IMR-90 (cell line): ENCODE measurements around the gene BANF1. TPM values are rescaled to one million over a fixed set of nuclear protein-coding genes. Genes with fewer than 3 reads are reported as not detected.

Source experiments
- ATAC-seq: fragments of 200-7000 bp; cut with Tn5 transposase; 2 replicates; pipeline ENCODE4 v1.9.1; 2020; ENCODE audit warnings: low read depth, mild to moderate bottlenecking, moderate library complexity
- BruUV-seq: library from RNA; stranded (reverse); fragments of 400-500 nt; replicated peaks from 2 replicates; lab custom pipeline; 2021; lab: Mats Ljungman, UMichigan
- CTCF ChIA-PET: fragments of 300-600 bp; formaldehyde crosslinking; extraction: SDS; loops from one replicate; lab custom pipeline; 2021; ENCODE audit warnings: antibody characterized with exemption; lab: Yijun Ruan, JAX
- POLR2A ChIA-PET: fragments of 300-600 bp; sonication (Branson Sonifier 250); formaldehyde crosslinking; loops from one replicate; lab custom pipeline; 2022; ENCODE audit warnings: antibody characterized with exemption; ENCODE audit not compliant: unreplicated experiment; lab: Charles Lee
- DNase-seq: peaks from one replicate; pipeline ENCODE4 v3.0.0; 2013
- H2AFZ ChIP-seq: replicated peaks from 2 replicates; pipeline ENCODE3; 2013; ENCODE audit warnings: low read length, mild to moderate bottlenecking; ENCODE audit not compliant: poor library complexity
- H2AK5ac ChIP-seq: 2 replicates; pipeline ENCODE4 v1.6.1; 2013; ENCODE audit warnings: low read depth, low read length, inconsistent platforms
- H2AK9ac ChIP-seq: replicated peaks from 2 replicates; pipeline ENCODE3; 2013; ENCODE audit warnings: mild to moderate bottlenecking, low read depth, low read length, moderate library complexity; ENCODE audit not compliant: poor library complexity
- H2BK120ac ChIP-seq: 2 replicates; pipeline ENCODE4 v1.6.1; 2013; ENCODE audit warnings: low read depth, low read length, inconsistent platforms
- H2BK15ac ChIP-seq: 3 replicates; pipeline ENCODE4 v1.6.1; 2013; ENCODE audit warnings: low read depth, low read length, inconsistent platforms
- H2BK20ac ChIP-seq: 2 replicates; pipeline ENCODE4 v1.6.1; 2013; ENCODE audit warnings: low read depth, mild to moderate bottlenecking, inconsistent platforms, low read length, moderate library complexity
- H2BK5ac ChIP-seq: 2 replicates; pipeline ENCODE4 v1.6.1; 2013; ENCODE audit warnings: mild to moderate bottlenecking, low read depth, low read length, inconsistent platforms; ENCODE audit not compliant: poor library complexity, severe bottlenecking
- H3K14ac ChIP-seq: replicated peaks from 2 replicates; pipeline ENCODE4 v1.6.1; 2013; ENCODE audit warnings: low read depth, low read length, inconsistent platforms
- H3K18ac ChIP-seq: 2 replicates; pipeline ENCODE4 v1.6.1; 2013; ENCODE audit warnings: low read depth, low read length, control low read depth
- H3K23ac ChIP-seq: 2 replicates; pipeline ENCODE4 v1.6.1; 2013; ENCODE audit warnings: low read depth, low read length, inconsistent platforms
- H3K27ac ChIP-seq: 2 replicates; pipeline ENCODE4 v1.5.1; 2013; ENCODE audit warnings: mild to moderate bottlenecking, control low read depth, low read length; ENCODE audit not compliant: insufficient read depth
- H3K27me3 ChIP-seq: 2 replicates; pipeline ENCODE4 v1.6.1; 2013; ENCODE audit warnings: low read length; ENCODE audit not compliant: control insufficient read depth, insufficient read depth
- H3K36me3 ChIP-seq: 2 replicates; pipeline ENCODE4 v1.6.1; 2013; ENCODE audit warnings: low read length, mixed read lengths; ENCODE audit not compliant: control insufficient read depth, insufficient read depth
- H3K4ac ChIP-seq: 2 replicates; pipeline ENCODE4 v1.6.1; 2013; ENCODE audit warnings: low read depth, low read length, inconsistent platforms
- H3K4me1 ChIP-seq: 2 replicates; pipeline ENCODE4 v1.6.1; 2013; ENCODE audit warnings: low read length, mixed read lengths; ENCODE audit not compliant: control insufficient read depth, insufficient read depth
- H3K4me2 ChIP-seq: 2 replicates; pipeline ENCODE4 v1.6.1; 2013; ENCODE audit warnings: low read depth, mild to moderate bottlenecking, control low read depth, low read length, moderate library complexity
- H3K4me3 ChIP-seq: 2 replicates; pipeline ENCODE4 v1.5.1; 2013; ENCODE audit warnings: low read depth, mild to moderate bottlenecking, control low read depth, low read length, moderate library complexity; ENCODE audit not compliant: insufficient read depth
- H3K56ac ChIP-seq: 2 replicates; pipeline ENCODE4 v1.6.1; 2013; ENCODE audit warnings: low read length, inconsistent platforms; ENCODE audit not compliant: insufficient read depth; ENCODE audit errors: extremely low read depth
- H3K79me1 ChIP-seq, 2 experiments: 2 replicates each; pipeline ENCODE4 v1.6.1; 2013; ENCODE audit warnings: low read length in 2 of 2, inconsistent platforms in 1 of 2, low read depth in 1 of 2
- H3K9ac ChIP-seq: 2 replicates; pipeline ENCODE4 v1.6.1; 2013; ENCODE audit warnings: low read depth, low read length, control low read depth
- H3K9me1 ChIP-seq: 2 replicates; pipeline ENCODE4 v1.6.1; 2013; ENCODE audit warnings: low read length, inconsistent platforms; ENCODE audit not compliant: insufficient read depth
- H3K9me3 ChIP-seq: 2 replicates; pipeline ENCODE4 v1.6.1; 2013; ENCODE audit warnings: low read length; ENCODE audit not compliant: control insufficient read depth, insufficient read depth
- H4K20me1 ChIP-seq: 2 replicates; pipeline ENCODE4 v1.6.1; 2013; ENCODE audit warnings: low read length, inconsistent platforms; ENCODE audit not compliant: insufficient read depth
- H4K5ac ChIP-seq: 2 replicates; pipeline ENCODE4 v1.6.1; 2013; ENCODE audit warnings: mild to moderate bottlenecking, low read depth, low read length, control low read depth
- H4K8ac ChIP-seq, 2 experiments: 2 replicates each; pipeline ENCODE4 v1.6.1; 2013; ENCODE audit warnings: low read depth in 2 of 2, low read length in 2 of 2, control low read depth in 1 of 2, inconsistent platforms in 1 of 2
- H4K91ac ChIP-seq: 2 replicates; pipeline ENCODE4 v1.6.1; 2013; ENCODE audit warnings: low read depth, low read length, inconsistent platforms; ENCODE audit not compliant: insufficient read depth
- BHLHE40 ChIP-seq: fragments of 150-350 bp; IDR thresholded peaks from 2 replicates; pipeline ENCODE4 v1.6.1; 2016; ENCODE audit warnings: mild to moderate bottlenecking, low read depth, low read length
- CEBPB ChIP-seq: IDR thresholded peaks from 2 replicates; pipeline ENCODE4 v1.6.1; 2012; ENCODE audit warnings: low read depth, low read length, improper control_type of control experiment
- CHD1 ChIP-seq: IDR thresholded peaks from 2 replicates; pipeline ENCODE4 v1.6.1; 2012; ENCODE audit warnings: low read depth, low read length, improper control_type of control experiment
- FOS ChIP-seq: fragments of 150-350 bp; IDR thresholded peaks from 2 replicates; pipeline ENCODE4 v1.6.1; 2016; ENCODE audit warnings: low read depth, low read length
- MAFK ChIP-seq: IDR thresholded peaks from 2 replicates; pipeline ENCODE4 v1.6.1; 2012; ENCODE audit warnings: low read depth, low read length, improper control_type of control experiment
- MAZ ChIP-seq: IDR thresholded peaks from 2 replicates; pipeline ENCODE4 v1.6.1; 2012; ENCODE audit warnings: low read depth, mild to moderate bottlenecking, low read length, improper control_type of control experiment, moderate library complexity, borderline replicate concordance
- MXI1 ChIP-seq: IDR thresholded peaks from 2 replicates; pipeline ENCODE4 v1.6.1; 2012; ENCODE audit warnings: low read depth, mild to moderate bottlenecking, low read length, moderate library complexity, borderline replicate concordance
- NFE2L2 ChIP-seq: fragments of 150-350 bp; IDR thresholded peaks from 2 replicates; pipeline ENCODE4 v1.6.1; 2016; ENCODE audit warnings: low read depth, mild to moderate bottlenecking, low read length
- POLR2A ChIP-seq: IDR thresholded peaks from 2 replicates; pipeline ENCODE4 v1.6.1; 2012; ENCODE audit warnings: mild to moderate bottlenecking, low read depth, low read length
- RAD21 ChIP-seq: IDR thresholded peaks from 2 replicates; pipeline ENCODE4 v1.6.1; 2012; ENCODE audit warnings: low read length, improper control_type of control experiment
- RCOR1 ChIP-seq: IDR thresholded peaks from 2 replicates; pipeline ENCODE4 v1.6.1; 2012; ENCODE audit warnings: mild to moderate bottlenecking, low read length, improper control_type of control experiment; ENCODE audit not compliant: insufficient replicate concordance
- RFX5 ChIP-seq: IDR thresholded peaks from 2 replicates; pipeline ENCODE4 v1.8.0; 2012; ENCODE audit warnings: low read depth, mild to moderate bottlenecking, low read length, moderate library complexity
- SMC3 ChIP-seq: fragments of 150-350 bp; IDR thresholded peaks from 2 replicates; pipeline ENCODE4 v1.6.1; 2016; ENCODE audit warnings: low read depth, mild to moderate bottlenecking, antibody characterized with exemption, low read length, moderate library complexity
- WGBS, 2 experiments: methylation state at CpG; one replicate each; pipeline versions ENCODE4 v1.1.5 to v1.1.7; 2013; ENCODE audit warnings: missing lambda C conversion rate in 2 of 2; ENCODE audit not compliant: insufficient read length in 1 of 2; ENCODE audit errors: extremely low coverage in 2 of 2; 5-methylcytosine and 5-hydroxymethylcytosine counted together
- dilution Hi-C: fragments of 300-500 bp; cut with HindIII; formaldehyde crosslinking; loops from one replicate; pipeline ENCODE4 v1.14.3; 2018; ENCODE audit warnings: low sequenced_read_pairs; ENCODE audit not compliant: unreplicated experiment
- in situ Hi-C: fragments of 300-500 bp; cut with MboI; formaldehyde crosslinking; loops from 3 replicates; pipeline ENCODE4 v1.14.3; 2019; ENCODE audit warnings: low sequenced_read_pairs, inconsistent platforms, mixed read lengths
- intact Hi-C: fragments of 100-400 bp; cut with micrococcal nuclease; formaldehyde crosslinking; loops from 2 replicates; pipeline ENCODE4 v1.10.0; 2022
- polyA plus RNA-seq, 3 experiments: library from polyadenylated mRNA; depleted of rRNA; stranded (reverse); fragments of >200 nt; gene quantifications; 2 replicates each; pipeline ENCODE4 v1.2.3, GENCODE V29; 2012; ENCODE audit warnings: low replicate concordance in 1 of 3
- total RNA-seq: library from RNA; depleted of rRNA; stranded (reverse); fragments of >200 nt; gene quantifications from 2 replicates; pipeline ENCODE4 v1.2.3, GENCODE V29; 2012
- TF ChIP-seq, protein P1 (sequence below): fragments of 150-350 bp; IDR thresholded peaks from 2 replicates; pipeline ENCODE4 v1.6.1; 2017; ENCODE audit warnings: mild to moderate bottlenecking, antibody characterized with exemption, low read length, low read depth
- TF ChIP-seq, protein P2 (sequence below): conservative IDR thresholded peaks from 2 replicates; pipeline ENCODE4 v1.5.1; 2012; ENCODE audit warnings: mild to moderate bottlenecking, low read depth, low read length, improper control_type of control experiment
- TF ChIP-seq, protein P3 (sequence below): fragments of 150-350 bp; IDR thresholded peaks from 2 replicates; pipeline ENCODE4 v1.6.1; 2016; ENCODE audit warnings: low read depth, mild to moderate bottlenecking, low read length, moderate library complexity, borderline replicate concordance

The BANF1 gene
- total and polyA plus RNA-seq, 2 of the 4 experiments (the other 2 are of a cell fraction) = 36.6 to 242 TPM

DNA sequence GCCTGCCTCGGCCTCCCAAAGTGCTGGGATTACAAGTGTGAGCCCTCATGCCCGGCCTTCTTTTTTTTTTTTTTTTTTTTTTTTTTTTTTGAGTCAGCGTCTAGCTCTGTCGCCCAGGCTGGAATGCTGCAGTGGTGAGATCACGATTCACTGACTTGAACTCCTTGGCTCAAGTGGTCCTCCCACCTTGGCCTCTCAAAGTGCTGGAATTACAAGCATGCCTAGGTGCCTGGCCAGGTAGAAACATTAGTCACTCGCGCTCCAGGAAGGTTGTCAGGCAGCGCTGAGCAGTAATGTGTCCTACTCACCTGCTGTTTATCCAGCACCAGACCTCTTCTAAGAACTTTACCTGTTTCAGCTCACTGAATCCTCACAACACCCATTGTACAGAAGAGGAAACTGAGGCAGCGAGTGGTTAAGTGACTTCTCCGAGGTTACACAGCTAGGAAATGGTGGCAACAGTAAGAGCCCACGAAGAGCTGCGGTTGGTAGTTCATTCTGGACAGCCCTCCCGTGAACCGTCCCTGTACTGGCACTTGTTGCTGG is 9.0 kb downstream of the BANF1 start:
- Histone ChIP-seq H2AK9ac (no peak overlapping the region), H3K36me3 (no peaks in the 10 kb centered on the region), H3K79me1 (no peaks in the 10 kb centered on the region), H3K9ac (no peak overlapping the region), H4K5ac (no peak overlapping the region), H2BK5ac (no peak overlapping the region), H3K4me1 (peaks cover 9% of the 10 kb centered on the region), H3K4me2 (no peak overlapping the region), H2BK20ac (no peak overlapping the region), H2AK5ac (0 out of 2 replicates have a peak overlapping the region, but pooled peaks have one; percentile 1), H3K27me3 (peaks cover 13% of the 10 kb centered on the region), H3K9me3 (no peaks in the 10 kb centered on the region), H3K27ac (no peak overlapping the region), H3K4me3 (no peak overlapping the region), H4K8ac (no peak overlapping the region), H3K9me1 (peaks cover 19% of the 10 kb centered on the region), H3K18ac (no peak overlapping the region), H3K23ac (no peak overlapping the region), H2AFZ (peak overlapping the region; percentile 81), H4K20me1 (no peaks in the 10 kb centered on the region; the same call in 1 of the 2 replicates), H3K4ac (peak overlapping the region; percentile 10; the same call in 1 of the 2 replicates), H2BK120ac (no peak overlapping the region), H2BK15ac (no peak overlapping the region), H4K91ac (no peak overlapping the region), H3K14ac (no peak overlapping the region), H3K56ac (no peak overlapping the region)
- ChIA-PET CTCF (no interaction called here), POLR2A (interaction anchor here (0.6 to 1.7 kb wide), 3 partner anchors 9 to 257 kb away, joined by 3 to 12 read pairs (median 6); partner anchors contain the start of gene BANF1)
- DNase-seq (peak; percentile 53), ATAC-seq (no peak)
- TF ChIP-seq CHD1 (no peak), RCOR1 (no peak), BHLHE40 (no peak), NFE2L2 (no peak), RFX5 (no peak), POLR2A (no peak), MAZ (no peak), FOS (no peak), CEBPB (no peak), SMC3 (no peak), MXI1 (no peak), RAD21 (no peak), MAFK (no peak)
- TF ChIP-seq, protein P1, sequence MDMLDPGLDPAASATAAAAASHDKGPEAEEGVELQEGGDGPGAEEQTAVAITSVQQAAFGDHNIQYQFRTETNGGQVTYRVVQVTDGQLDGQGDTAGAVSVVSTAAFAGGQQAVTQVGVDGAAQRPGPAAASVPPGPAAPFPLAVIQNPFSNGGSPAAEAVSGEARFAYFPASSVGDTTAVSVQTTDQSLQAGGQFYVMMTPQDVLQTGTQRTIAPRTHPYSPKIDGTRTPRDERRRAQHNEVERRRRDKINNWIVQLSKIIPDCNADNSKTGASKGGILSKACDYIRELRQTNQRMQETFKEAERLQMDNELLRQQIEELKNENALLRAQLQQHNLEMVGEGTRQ = no peak
- TF ChIP-seq, protein P2, sequence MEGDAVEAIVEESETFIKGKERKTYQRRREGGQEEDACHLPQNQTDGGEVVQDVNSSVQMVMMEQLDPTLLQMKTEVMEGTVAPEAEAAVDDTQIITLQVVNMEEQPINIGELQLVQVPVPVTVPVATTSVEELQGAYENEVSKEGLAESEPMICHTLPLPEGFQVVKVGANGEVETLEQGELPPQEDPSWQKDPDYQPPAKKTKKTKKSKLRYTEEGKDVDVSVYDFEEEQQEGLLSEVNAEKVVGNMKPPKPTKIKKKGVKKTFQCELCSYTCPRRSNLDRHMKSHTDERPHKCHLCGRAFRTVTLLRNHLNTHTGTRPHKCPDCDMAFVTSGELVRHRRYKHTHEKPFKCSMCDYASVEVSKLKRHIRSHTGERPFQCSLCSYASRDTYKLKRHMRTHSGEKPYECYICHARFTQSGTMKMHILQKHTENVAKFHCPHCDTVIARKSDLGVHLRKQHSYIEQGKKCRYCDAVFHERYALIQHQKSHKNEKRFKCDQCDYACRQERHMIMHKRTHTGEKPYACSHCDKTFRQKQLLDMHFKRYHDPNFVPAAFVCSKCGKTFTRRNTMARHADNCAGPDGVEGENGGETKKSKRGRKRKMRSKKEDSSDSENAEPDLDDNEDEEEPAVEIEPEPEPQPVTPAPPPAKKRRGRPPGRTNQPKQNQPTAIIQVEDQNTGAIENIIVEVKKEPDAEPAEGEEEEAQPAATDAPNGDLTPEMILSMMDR = no peak
- TF ChIP-seq, protein P3, sequence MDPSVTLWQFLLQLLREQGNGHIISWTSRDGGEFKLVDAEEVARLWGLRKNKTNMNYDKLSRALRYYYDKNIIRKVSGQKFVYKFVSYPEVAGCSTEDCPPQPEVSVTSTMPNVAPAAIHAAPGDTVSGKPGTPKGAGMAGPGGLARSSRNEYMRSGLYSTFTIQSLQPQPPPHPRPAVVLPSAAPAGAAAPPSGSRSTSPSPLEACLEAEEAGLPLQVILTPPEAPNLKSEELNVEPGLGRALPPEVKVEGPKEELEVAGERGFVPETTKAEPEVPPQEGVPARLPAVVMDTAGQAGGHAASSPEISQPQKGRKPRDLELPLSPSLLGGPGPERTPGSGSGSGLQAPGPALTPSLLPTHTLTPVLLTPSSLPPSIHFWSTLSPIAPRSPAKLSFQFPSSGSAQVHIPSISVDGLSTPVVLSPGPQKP = no peak
- dilution Hi-C loops = no loop called here
- in situ Hi-C loops = no loop called here
- intact Hi-C loops = no loop called here
- no TSS peak for BruUV-seq
- 58% methylated on average over 9 of the region's 14 CpGs; no CpG with 5 or more reads in 1 of the 2 experiments for WGBS, 2 experiments
